Body of pancreas (tissue), 4 donors: ENCODE measurements around the gene COL1A2. TPM values are rescaled to one million over a fixed set of nuclear protein-coding genes. Genes with fewer than 3 reads are reported as not detected.

Experiments
- ATAC-seq: fragments of 150-250 bp; one replicate; pipeline ENCODE4 v1.9.1; 2016
- DNase-seq, 4 donors: peaks; one replicate each; pipeline ENCODE4 v3.0.0-alpha.2; 2019
- H3K27ac ChIP-seq, 4 donors: fragments of 200-600 bp; sonication (generic); 1 replicate in 3 of 4; 2 replicates in 1 of 4; pipeline versions ENCODE4 v1.5.1 to v1.6.1; 2016 to 2019; ENCODE audit warnings: mild to moderate bottlenecking in 1 of 4, mixed read lengths in 1 of 4, moderate library complexity in 1 of 4
- H3K27me3 ChIP-seq, 2 donors: fragments of 200-600 bp; sonication (generic); one replicate each; pipeline ENCODE4 v1.6.0; 2016; ENCODE audit warnings: mild to moderate bottlenecking in 1 of 2
- H3K36me3 ChIP-seq, 2 donors: fragments of 200-600 bp; sonication (generic); replicated peaks in 1 of 2; 2 replicates each; pipeline ENCODE4 v1.5.1; 2016; ENCODE audit warnings: low read depth in 2 of 2; ENCODE audit not compliant: insufficient read depth in 1 of 2
- H3K4me1 ChIP-seq: fragments of 200-600 bp; sonication (generic); one replicate; pipeline ENCODE4 v1.6.0; 2016
- H3K4me3 ChIP-seq, 2 donors: fragments of 200-600 bp; sonication (generic); 1 replicate in 1 of 2; 2 replicates in 1 of 2; pipeline ENCODE4 v1.5.1; 2016 to 2019
- H3K9me3 ChIP-seq, 3 donors: fragments of 200-600 bp; sonication (generic); 1 replicate in 2 of 3; 2 replicates in 1 of 3; pipeline ENCODE4 v1.5.1; 2016
- CTCF ChIP-seq, 7 experiments: fragments of 450-650 bp in 4 of 7; fragments of 200-600 bp in 3 of 7; sonication (generic) in 3 of 7; IDR thresholded peaks; one replicate each; pipeline ENCODE4 v1.5.1; 2016 to 2019; ENCODE audit warnings: antibody characterized with exemption in 7 of 7
- POLR2A ChIP-seq, 3 donors: fragments of 450-650 bp; IDR thresholded peaks; one replicate each; pipeline ENCODE4 v1.6.1; 2016; ENCODE audit warnings: antibody characterized with exemption in 3 of 3, mild to moderate bottlenecking in 2 of 3
- WGBS, 2 donors: methylation state at CpG; one replicate each; pipeline ENCODE4 v1.1.5; 2017; 5-methylcytosine and 5-hydroxymethylcytosine counted together
- intact Hi-C: fragments of 100-400 bp; cut with DNase I; formaldehyde crosslinking; loops from one replicate; pipeline ENCODE4 v1.15.1; 2023
- total RNA-seq, 2 donors: library from RNA; depleted of rRNA; stranded (reverse); fragments of >200 nt; gene quantifications; one replicate each; pipeline ENCODE4 v1.1.0, GENCODE V29; 2016

The COL1A2 gene
- total RNA-seq, 2 donors from 2014 or later = 54.0 to 107 TPM

- intact Hi-C loops = loop anchor here (5.0 kb wide), 1 partner anchor 100 kb away; no protein-coding TSS in a partner anchor
- TF ChIP-seq POLR2A (IDR thresholded peaks at IDR 0.05) (no peak), CTCF (IDR thresholded peaks at IDR 0.05) (no peak)
- Histone ChIP-seq H3K27me3 (peaks cover 0 to 8% of the 10 kb centered on the region in 2 donors), H3K36me3 (no peaks in the 10 kb centered on the region), H3K4me3 (no peak overlapping the region), H3K9me3 (no peaks in the 10 kb centered on the region), H3K27ac (no peak overlapping the region), H3K4me1 (peaks cover 10% of the 10 kb centered on the region)
- DNase-seq = no peak
- ATAC-seq = no peak
- WGBS, 2 donors = 62 to 79% methylated on average over 1 of the region's 1 CpG
Observed at GRCh38 chr7:94392393-94392786, 2.3 kb upstream of the COL1A2 start.

GRCh38 chr7:94393246-94394108 lies 1.2 kb upstream of the COL1A2 start:
- WGBS, 2 donors = 65 to 66% methylated on average over 22 to 24 of the region's 24 CpGs
- intact Hi-C loops = loop anchor here (5.0 kb wide), 1 partner anchor 101 kb away; no protein-coding TSS in a partner anchor
- peaks cover 0 to 8% of the 10 kb centered on the region in 2 donors for H3K27me3 ChIP-seq
- DNase-seq (no peak), ATAC-seq (no peak)
- H3K4me3 ChIP-seq = no peak overlapping the region
- H3K4me1 ChIP-seq = peaks cover 10% of the 10 kb centered on the region
- no peaks in the 10 kb centered on the region for H3K36me3 ChIP-seq
- peak overlapping the region in 1 of 4 donors; percentile 32 for H3K27ac ChIP-seq
- TF ChIP-seq CTCF (IDR thresholded peaks at IDR 0.05) (no peak), POLR2A (IDR thresholded peaks at IDR 0.05) (no peak)
- H3K9me3 ChIP-seq = no peaks in the 10 kb centered on the region

GRCh38 chr7:94394109-94394436 lies 622 bp upstream of the COL1A2 start:
- ATAC-seq = no peak
- 25 to 26% methylated on average over 17 to 18 of the region's 19 CpGs for WGBS, 2 donors
- H3K27ac ChIP-seq = peak overlapping the region in 1 of 4 donors; percentile 32
- H3K27me3 ChIP-seq = peaks cover 0 to 8% of the 10 kb centered on the region in 2 donors
- TF ChIP-seq CTCF (IDR thresholded peaks at IDR 0.05) = no peak
- TF ChIP-seq POLR2A (IDR thresholded peaks at IDR 0.05) = no peak
- H3K4me3 ChIP-seq = no peak overlapping the region
- H3K4me1 ChIP-seq = peaks cover 10% of the 10 kb centered on the region
- no peaks in the 10 kb centered on the region for H3K36me3 ChIP-seq
- no peak for DNase-seq
- no peaks in the 10 kb centered on the region for H3K9me3 ChIP-seq
- intact Hi-C loops = loop anchor here (5.0 kb wide), 1 partner anchor 102 kb away; no protein-coding TSS in a partner anchor

- Histone ChIP-seq H3K36me3 (no peaks in the 10 kb centered on the region), H3K27me3 (peaks cover 0 to 8% of the 10 kb centered on the region in 2 donors), H3K4me3 (no peak overlapping the region), H3K4me1 (peaks cover 10% of the 10 kb centered on the region), H3K27ac (peak overlapping the region in 3 of 4 donors; percentile 10 to 38 (median 12)), H3K9me3 (no peaks in the 10 kb centered on the region)
- peak; percentile 41 to 68 (median 65) for DNase-seq
- intact Hi-C loops = no loop called here
- WGBS, 2 donors = 24% methylated on average over 14 of the region's 14 CpGs
- ATAC-seq = peak; percentile 88
- TF ChIP-seq CTCF (IDR thresholded peaks at IDR 0.05) (peak; percentile 57 to 87 (median 84)), POLR2A (IDR thresholded peaks at IDR 0.05) (no peak)
Observed at GRCh38 chr7:94395141-94396036, 694 bp downstream of the COL1A2 start.
